Prostate gland (tissue), 2 donors: Measurements from ENCODE around the gene ATP6V1E1.

Source experiments
- CTCF ChIP-seq, 4 experiments: fragments of 200-600 bp in 2 of 4; fragments of 450-650 bp in 2 of 4; sonication (generic) in 2 of 4; IDR thresholded peaks; 1 replicate in 3 of 4; 2 replicates in 1 of 4; pipeline ENCODE4 v1.5.1; 2016 to 2019; ENCODE audit warnings: antibody characterized with exemption in 4 of 4, mild to moderate bottlenecking in 2 of 4, moderate library complexity in 2 of 4
- POLR2A ChIP-seq: fragments of 450-650 bp; IDR thresholded peaks from one replicate; pipeline ENCODE4 v1.6.1; 2016; ENCODE audit warnings: antibody characterized with exemption, mild to moderate bottlenecking
- POLR2AphosphoS5 ChIP-seq: sonication (generic); formaldehyde crosslinking; IDR thresholded peaks from one replicate; pipeline ENCODE4 v1.6.1; 2017; ENCODE audit warnings: antibody characterized with exemption

GRCh38 chr22:17589810-17590375 lies 38.7 kb downstream of the ATP6V1E1 start:
- TF ChIP-seq CTCF (IDR thresholded peaks at IDR 0.05) (no peak), POLR2AphosphoS5 (no peak), POLR2A (no peak)
